GM19468 (cell line): ENCODE data around the gene ZNF541.

Source experiments
- ATAC-seq: cut with Tn5 transposase; IDR thresholded peaks from one replicate; pipeline ENCODE4 v1.9.1; 2021; ENCODE audit warnings: mild to moderate bottlenecking, moderate library complexity, moderate number of reproducible peaks; ENCODE audit not compliant: unreplicated experiment; ENCODE audit errors: extremely low read depth

ZNF541 gene

GRCh38 chr19:47549261-47549862 is 23.6 kb downstream of the ZNF541 start:
- ATAC-seq, result no peak

- no peak for ATAC-seq
These were observed 25.7 kb downstream of the ZNF541 start for GRCh38 chr19:47547199-47547598.

- ATAC-seq, result no peak
These were observed 27.6 kb downstream of the ZNF541 start for GRCh38 chr19:47545061-47545948.

DNA sequence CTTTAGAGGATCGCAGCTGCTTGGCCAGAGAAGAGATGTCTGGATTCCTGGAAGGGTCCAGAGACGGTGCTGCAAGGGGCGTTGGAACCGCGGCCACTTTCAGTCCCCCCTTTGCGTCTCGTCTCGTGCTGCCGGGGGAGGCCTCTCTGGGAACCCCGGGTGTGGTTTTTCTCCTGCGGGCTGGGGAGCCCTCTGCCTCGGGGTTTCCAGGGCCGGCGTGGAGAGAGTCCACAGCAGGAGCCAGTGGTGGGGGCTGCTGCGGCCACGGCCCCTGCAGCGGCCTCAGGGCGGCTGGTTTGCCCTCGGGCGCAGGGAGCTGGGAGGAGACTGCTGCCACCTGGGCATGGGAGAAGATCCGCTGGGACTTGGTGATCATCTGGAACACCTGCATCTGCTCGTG is 28.5 kb downstream of the ZNF541 start:
- ATAC-seq, result no peak

- no peak for ATAC-seq
These were observed 28.9 kb downstream of the ZNF541 start for GRCh38 chr19:47544075-47544474.

- ATAC-seq, result no peak
These were observed 30.9 kb downstream of the ZNF541 start for GRCh38 chr19:47542030-47542475.

DNA sequence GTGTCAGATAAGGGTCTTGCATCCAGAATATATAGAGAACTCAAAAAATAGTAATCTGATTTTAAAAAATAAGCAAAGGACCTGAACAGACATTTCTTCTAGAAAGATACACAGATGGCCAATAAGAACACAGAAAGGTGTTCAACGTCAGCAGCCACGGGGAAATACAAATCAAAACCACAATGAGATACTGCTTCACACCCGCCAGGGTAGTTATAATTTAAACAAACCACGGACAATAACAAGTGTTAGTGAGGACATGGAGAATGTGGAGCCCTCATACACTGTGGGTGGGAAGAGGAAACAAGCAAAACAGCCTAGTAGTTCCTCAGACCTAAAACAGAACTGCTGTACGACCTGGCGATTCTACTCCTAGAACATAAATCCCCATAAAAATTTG is 31.4 kb downstream of the ZNF541 start:
- ATAC-seq, result no peak

DNA sequence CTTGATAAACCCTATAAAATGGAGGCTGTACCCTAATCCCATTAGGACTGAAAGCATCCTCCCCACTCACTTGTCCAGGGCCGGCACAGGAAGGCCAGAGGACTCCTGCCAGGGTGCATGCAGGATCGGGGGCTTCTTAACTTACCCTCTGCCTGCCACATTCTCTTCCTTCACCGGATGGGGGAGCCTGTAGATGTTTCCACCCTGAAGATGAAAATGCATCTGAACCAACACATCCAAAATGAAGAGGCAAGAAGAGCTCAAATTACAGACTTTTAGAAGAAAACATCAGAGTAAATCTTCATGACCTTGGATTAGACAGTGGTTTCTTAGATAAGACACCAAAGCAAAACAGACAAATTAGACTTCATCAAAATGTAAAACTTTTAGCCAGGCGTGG is 32.2 kb downstream of the ZNF541 start:
- ATAC-seq, result no peak

- no peak for ATAC-seq
These were observed 33.1 kb downstream of the ZNF541 start for GRCh38 chr19:47539747-47540311.

DNA sequence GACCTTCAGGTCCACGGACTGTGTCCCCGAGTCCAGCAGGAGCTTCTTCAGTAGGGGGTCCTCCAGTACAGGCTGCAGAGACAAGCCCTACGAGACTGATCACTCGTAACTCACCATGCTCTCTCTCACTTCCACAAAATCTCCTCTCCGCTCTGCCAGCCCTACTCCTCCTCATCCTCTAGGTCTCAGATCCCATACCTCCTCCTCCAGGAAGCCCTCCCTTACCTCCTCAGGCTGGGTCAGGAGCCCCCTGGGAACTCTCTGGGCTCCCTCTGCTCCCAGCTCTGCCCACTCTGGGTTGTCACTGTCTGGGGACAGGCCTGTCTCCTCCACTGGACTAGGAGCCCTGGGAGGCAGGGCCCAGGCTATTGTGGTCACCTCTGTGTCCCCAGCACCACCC is 34.1 kb downstream of the ZNF541 start:
- no peak for ATAC-seq

DNA sequence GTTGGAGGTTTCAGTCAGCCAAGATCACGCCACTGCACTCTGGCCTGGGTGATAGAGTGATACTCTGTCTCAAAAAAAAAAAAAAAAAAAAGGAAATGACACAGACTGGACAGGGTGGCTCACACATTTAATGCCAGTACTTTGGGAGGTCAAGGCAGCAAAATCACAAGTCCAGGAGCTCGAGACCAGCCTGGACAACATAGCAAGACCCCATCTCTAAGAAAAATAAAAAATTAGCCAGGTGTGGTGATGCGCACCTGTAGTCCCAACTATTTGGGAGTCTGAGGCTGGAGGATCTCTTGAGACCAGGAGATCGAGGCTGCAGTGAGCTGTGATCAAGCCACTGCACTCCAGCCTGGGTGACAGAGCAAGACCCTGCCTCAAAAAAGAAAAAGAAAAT is 35.5 kb downstream of the ZNF541 start:
- no peak for ATAC-seq

GRCh38 chr19:47534628-47535027 is 38.3 kb downstream of the ZNF541 start:
- no peak for ATAC-seq

GRCh38 chr19:47531640-47532387 is 41.1 kb downstream of the ZNF541 start:
- no peak for ATAC-seq

GRCh38 chr19:47529018-47529742 is 43.8 kb downstream of the ZNF541 start:
- no peak for ATAC-seq

DNA sequence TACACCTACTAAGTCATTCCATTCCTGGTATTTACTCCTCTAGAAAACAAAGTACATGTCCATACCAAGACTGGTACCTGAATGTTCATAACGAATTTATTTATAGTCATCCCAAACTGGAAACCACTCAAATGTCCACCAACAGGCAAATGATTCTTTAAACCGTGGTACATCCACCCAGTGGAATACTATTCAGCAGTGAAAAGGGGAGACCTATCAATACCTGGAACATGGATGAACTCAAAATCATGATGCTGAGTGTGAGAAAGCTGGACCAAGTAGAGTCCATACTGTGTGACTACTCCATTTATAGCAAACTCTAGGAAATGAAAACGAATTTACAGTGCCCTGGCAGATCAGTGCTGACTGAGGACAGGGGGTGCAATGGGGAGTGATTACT is 46.1 kb downstream of the ZNF541 start:
- ATAC-seq, result no peak

DNA sequence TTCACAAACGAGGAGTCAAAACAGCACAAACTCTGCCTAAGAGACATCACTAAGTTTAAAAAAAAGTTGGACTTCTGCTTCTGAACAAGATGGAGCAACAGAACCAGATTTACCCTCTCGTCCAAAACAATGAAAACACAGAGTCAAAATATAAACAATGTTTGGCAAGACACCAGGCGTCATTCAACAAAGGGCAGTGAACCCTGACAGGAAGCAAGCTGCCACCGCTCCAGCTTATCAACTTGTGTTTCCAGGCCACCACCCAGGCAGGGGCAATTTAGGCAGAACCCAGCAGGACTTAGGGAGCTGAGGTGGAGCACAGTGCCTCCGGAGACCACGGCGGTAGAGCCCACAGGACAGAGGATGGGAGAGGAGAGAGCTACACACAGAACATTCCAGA is 49.5 kb downstream of the ZNF541 start:
- ATAC-seq, result no peak
